ENCODE data around the gene ADARB2.

Gene ADARB2

DNA sequence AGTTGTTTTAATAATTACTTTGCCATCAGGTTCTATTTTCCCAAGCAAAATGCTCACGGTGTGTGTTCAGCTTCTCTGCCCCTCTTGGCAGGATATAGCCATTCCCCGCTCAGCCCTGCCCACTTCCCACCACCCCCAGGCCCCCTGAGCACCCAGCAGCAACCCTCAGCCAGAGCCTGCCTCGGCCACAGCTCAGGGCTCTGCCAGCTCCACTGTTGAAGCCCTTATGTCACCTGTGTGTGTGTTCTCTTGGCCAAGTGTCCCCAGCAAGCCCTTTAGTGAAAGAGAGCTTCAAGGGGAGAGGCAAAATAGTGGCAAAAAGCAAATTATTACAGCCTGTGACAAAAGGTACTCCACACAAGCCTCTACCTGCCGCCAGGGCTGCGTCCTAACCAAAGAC is 275.3 kb downstream of the ADARB2 start:
- H3K9me3 ChIP-seq (ENCODE audit: control insufficient read depth, insufficient read depth, low read depth, low read length): no peaks in the 10 kb centered on the region
- no peak overlapping the region for H3K27ac ChIP-seq (ENCODE audit: extremely low read depth, low read depth, low read length)
- H3K4me1 ChIP-seq (ENCODE audit: control insufficient read depth, insufficient read depth, low read length): peaks cover 7% of the 10 kb centered on the region; the same call in 1 of the 2 replicates
- TF ChIP-seq ZNF529 (tag by site-specific recombination; IDR thresholded peaks at IDR 0.05; ENCODE audit: insufficient replicate concordance): no peak
- TF ChIP-seq, protein P1, sequence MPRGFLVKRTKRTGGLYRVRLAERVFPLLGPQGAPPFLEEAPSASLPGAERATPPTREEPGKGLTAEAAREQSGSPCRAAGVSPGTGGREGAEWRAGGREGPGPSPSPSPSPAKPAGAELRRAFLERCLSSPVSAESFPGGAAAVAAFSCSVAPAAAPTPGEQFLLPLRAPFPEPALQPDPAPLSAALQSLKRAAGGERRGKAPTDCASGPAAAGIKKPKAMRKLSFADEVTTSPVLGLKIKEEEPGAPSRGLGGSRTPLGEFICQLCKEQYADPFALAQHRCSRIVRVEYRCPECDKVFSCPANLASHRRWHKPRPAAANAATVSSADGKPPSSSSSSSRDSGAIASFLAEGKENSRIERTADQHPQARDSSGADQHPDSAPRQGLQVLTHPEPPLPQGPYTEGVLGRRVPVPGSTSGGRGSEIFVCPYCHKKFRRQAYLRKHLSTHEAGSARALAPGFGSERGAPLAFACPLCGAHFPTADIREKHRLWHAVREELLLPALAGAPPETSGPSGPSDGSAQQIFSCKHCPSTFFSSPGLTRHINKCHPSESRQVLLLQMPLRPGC (tag by site-specific recombination; IDR thresholded peaks at IDR 0.05): no peak
- TF ChIP-seq, protein P2, sequence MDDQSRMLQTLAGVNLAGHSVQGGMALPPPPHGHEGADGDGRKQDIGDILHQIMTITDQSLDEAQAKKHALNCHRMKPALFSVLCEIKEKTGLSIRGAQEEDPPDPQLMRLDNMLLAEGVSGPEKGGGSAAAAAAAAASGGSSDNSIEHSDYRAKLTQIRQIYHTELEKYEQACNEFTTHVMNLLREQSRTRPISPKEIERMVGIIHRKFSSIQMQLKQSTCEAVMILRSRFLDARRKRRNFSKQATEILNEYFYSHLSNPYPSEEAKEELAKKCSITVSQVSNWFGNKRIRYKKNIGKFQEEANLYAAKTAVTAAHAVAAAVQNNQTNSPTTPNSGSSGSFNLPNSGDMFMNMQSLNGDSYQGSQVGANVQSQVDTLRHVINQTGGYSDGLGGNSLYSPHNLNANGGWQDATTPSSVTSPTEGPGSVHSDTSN (CRISPR knock-in tag; IDR thresholded peaks at IDR 0.05): no peak
- no peak for TF ChIP-seq ZNF544 (tag by site-specific recombination; IDR thresholded peaks at IDR 0.05)
- TF ChIP-seq ZNF843 (tag by site-specific recombination; IDR thresholded peaks at IDR 0.05): no peak
- no peak for TF ChIP-seq ZNF433 (tag by site-specific recombination; IDR thresholded peaks at IDR 0.05; ENCODE audit: low read depth)
- TF ChIP-seq ZNF660 (tag by site-specific recombination; IDR thresholded peaks at IDR 0.05): no peak
- no peak for TF ChIP-seq ZNF48 (tag by site-specific recombination; IDR thresholded peaks at IDR 0.05)
- TF ChIP-seq, protein P3, sequence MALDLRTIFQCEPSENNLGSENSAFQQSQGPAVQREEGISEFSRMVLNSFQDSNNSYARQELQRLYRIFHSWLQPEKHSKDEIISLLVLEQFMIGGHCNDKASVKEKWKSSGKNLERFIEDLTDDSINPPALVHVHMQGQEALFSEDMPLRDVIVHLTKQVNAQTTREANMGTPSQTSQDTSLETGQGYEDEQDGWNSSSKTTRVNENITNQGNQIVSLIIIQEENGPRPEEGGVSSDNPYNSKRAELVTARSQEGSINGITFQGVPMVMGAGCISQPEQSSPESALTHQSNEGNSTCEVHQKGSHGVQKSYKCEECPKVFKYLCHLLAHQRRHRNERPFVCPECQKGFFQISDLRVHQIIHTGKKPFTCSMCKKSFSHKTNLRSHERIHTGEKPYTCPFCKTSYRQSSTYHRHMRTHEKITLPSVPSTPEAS (tag by site-specific recombination; IDR thresholded peaks at IDR 0.05): no peak
- no peak for TF ChIP-seq ZNF248 (tag by site-specific recombination; IDR thresholded peaks at IDR 0.05)
- TF ChIP-seq, protein P4, sequence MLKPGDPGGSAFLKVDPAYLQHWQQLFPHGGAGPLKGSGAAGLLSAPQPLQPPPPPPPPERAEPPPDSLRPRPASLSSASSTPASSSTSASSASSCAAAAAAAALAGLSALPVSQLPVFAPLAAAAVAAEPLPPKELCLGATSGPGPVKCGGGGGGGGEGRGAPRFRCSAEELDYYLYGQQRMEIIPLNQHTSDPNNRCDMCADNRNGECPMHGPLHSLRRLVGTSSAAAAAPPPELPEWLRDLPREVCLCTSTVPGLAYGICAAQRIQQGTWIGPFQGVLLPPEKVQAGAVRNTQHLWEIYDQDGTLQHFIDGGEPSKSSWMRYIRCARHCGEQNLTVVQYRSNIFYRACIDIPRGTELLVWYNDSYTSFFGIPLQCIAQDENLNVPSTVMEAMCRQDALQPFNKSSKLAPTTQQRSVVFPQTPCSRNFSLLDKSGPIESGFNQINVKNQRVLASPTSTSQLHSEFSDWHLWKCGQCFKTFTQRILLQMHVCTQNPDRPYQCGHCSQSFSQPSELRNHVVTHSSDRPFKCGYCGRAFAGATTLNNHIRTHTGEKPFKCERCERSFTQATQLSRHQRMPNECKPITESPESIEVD (tag by site-specific recombination; IDR thresholded peaks at IDR 0.05): no peak
- TF ChIP-seq ZFHX2 (tag by site-specific recombination; conservative IDR thresholded peaks at IDR 0.05): no peak
- no peak for TF ChIP-seq ZNF114 (tag by site-specific recombination; IDR thresholded peaks at IDR 0.05)
- TF ChIP-seq ZNF792 (tag by site-specific recombination; IDR thresholded peaks at IDR 0.05): no peak
- TF ChIP-seq, protein P5, sequence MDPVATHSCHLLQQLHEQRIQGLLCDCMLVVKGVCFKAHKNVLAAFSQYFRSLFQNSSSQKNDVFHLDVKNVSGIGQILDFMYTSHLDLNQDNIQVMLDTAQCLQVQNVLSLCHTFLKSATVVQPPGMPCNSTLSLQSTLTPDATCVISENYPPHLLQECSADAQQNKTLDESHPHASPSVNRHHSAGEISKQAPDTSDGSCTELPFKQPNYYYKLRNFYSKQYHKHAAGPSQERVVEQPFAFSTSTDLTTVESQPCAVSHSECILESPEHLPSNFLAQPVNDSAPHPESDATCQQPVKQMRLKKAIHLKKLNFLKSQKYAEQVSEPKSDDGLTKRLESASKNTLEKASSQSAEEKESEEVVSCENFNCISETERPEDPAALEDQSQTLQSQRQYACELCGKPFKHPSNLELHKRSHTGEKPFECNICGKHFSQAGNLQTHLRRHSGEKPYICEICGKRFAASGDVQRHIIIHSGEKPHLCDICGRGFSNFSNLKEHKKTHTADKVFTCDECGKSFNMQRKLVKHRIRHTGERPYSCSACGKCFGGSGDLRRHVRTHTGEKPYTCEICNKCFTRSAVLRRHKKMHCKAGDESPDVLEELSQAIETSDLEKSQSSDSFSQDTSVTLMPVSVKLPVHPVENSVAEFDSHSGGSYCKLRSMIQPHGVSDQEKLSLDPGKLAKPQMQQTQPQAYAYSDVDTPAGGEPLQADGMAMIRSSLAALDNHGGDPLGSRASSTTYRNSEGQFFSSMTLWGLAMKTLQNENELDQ (tag by site-specific recombination; IDR thresholded peaks at IDR 0.05; ENCODE audit: low read depth): no peak
- TF ChIP-seq ZNF302 (tag by site-specific recombination; IDR thresholded peaks at IDR 0.05; ENCODE audit: low read depth): no peak
- no peak for TF ChIP-seq ZNF140 (tag by site-specific recombination; IDR thresholded peaks at IDR 0.05)
- TF ChIP-seq ZNF404 (tag by site-specific recombination; IDR thresholded peaks at IDR 0.05): no peak
- H3K4me3 ChIP-seq (ENCODE audit: low read depth, low read length): no peak overlapping the region
- ChIA-PET POLR2A (interaction anchor here (1.1 kb wide), 1 partner anchor 11 kb away, joined by 4 read pairs; no protein-coding TSS in a partner anchor), CTCF (no interaction called here)
- no peaks in the 10 kb centered on the region for H3K36me3 ChIP-seq (ENCODE audit: control insufficient read depth in 2 of 2, insufficient read depth in 1 of 2, low read length in 2 of 2)

DNA sequence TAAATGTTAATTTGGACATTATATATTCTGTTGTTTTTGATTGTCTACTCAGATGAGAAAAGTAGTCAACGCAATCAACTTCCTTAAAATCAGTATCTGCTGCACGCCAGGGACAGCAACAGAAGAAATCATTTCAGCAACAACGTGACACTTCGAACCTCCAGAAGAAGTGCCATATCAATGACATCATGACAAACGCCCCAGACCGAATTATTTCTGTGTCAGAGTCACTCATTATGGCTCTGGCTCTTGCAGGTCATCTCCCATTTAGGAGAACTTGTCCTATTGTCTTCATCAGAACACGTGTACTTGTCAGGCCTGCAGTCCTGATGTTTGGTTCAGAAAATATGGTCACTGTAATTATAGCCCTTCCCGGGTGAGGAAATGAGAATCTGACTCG is 276.3 kb downstream of the ADARB2 start:
- Histone ChIP-seq H3K36me3 (ENCODE audit: control insufficient read depth in 2 of 2, insufficient read depth in 1 of 2, low read length in 2 of 2) (no peaks in the 10 kb centered on the region), H3K4me1 (ENCODE audit: control insufficient read depth, insufficient read depth, low read length) (peaks cover 7% of the 10 kb centered on the region; the same call in 1 of the 2 replicates), H3K27ac (ENCODE audit: extremely low read depth, low read depth, low read length) (no peak overlapping the region), H3K9me3 (ENCODE audit: control insufficient read depth, insufficient read depth, low read depth, low read length) (no peaks in the 10 kb centered on the region), H3K4me3 (ENCODE audit: low read depth, low read length) (no peak overlapping the region)
- ChIA-PET CTCF (no interaction called here), POLR2A (no interaction called here)
- TF ChIP-seq ZNF624 (tag by site-specific recombination; IDR thresholded peaks at IDR 0.05) (no peak), ZBTB21 (tag by site-specific recombination; IDR thresholded peaks at IDR 0.05) (peak; percentile 54), ZNF600 (tag by site-specific recombination; IDR thresholded peaks at IDR 0.05) (0 out of 2 replicates have a peak, but pooled peaks have one; percentile 31), SP7 (tag by site-specific recombination; IDR thresholded peaks at IDR 0.05) (peak; percentile 93), ZNF670 (tag by site-specific recombination; IDR thresholded peaks at IDR 0.05; ENCODE audit: low read depth) (no peak), ZNF324 (tag by site-specific recombination; IDR thresholded peaks at IDR 0.05) (no peak), SCRT1 (tag by site-specific recombination; IDR thresholded peaks at IDR 0.05; ENCODE audit: borderline replicate concordance) (no peak), SCRT2 (tag by site-specific recombination; IDR thresholded peaks at IDR 0.05) (0 out of 2 replicates have a peak, but pooled peaks have one; percentile 13), ZBTB17 (tag by site-specific recombination; IDR thresholded peaks at IDR 0.05) (peak; percentile 44; the same call in 1 of the 2 replicates)
- TF ChIP-seq, protein P6, sequence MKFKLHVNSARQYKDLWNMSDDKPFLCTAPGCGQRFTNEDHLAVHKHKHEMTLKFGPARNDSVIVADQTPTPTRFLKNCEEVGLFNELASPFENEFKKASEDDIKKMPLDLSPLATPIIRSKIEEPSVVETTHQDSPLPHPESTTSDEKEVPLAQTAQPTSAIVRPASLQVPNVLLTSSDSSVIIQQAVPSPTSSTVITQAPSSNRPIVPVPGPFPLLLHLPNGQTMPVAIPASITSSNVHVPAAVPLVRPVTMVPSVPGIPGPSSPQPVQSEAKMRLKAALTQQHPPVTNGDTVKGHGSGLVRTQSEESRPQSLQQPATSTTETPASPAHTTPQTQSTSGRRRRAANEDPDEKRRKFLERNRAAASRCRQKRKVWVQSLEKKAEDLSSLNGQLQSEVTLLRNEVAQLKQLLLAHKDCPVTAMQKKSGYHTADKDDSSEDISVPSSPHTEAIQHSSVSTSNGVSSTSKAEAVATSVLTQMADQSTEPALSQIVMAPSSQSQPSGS (tag by site-specific recombination; IDR thresholded peaks at IDR 0.05; ENCODE audit: low read depth): peak; percentile 86
